IMR-90 (cell line): ENCODE results near the gene PLD6. TPM values are rescaled to one million over a fixed set of nuclear protein-coding genes. Genes with fewer than 3 reads are reported as not detected.

Experiments
- ATAC-seq: fragments of 200-7000 bp; cut with Tn5 transposase; 2 replicates; pipeline ENCODE4 v1.9.1; 2020; ENCODE audit warnings: low read depth, mild to moderate bottlenecking, moderate library complexity
- BruUV-seq: library from RNA; stranded (reverse); fragments of 400-500 nt; replicated peaks from 2 replicates; lab custom pipeline; 2021; lab: Mats Ljungman, UMichigan
- CTCF ChIA-PET: fragments of 300-600 bp; formaldehyde crosslinking; extraction: SDS; loops from one replicate; lab custom pipeline; 2021; ENCODE audit warnings: antibody characterized with exemption; lab: Yijun Ruan, JAX
- POLR2A ChIA-PET: fragments of 300-600 bp; sonication (Branson Sonifier 250); formaldehyde crosslinking; loops from one replicate; lab custom pipeline; 2022; ENCODE audit warnings: antibody characterized with exemption; ENCODE audit not compliant: unreplicated experiment; lab: Charles Lee
- DNase-seq: peaks from one replicate; pipeline ENCODE4 v3.0.0; 2013
- H2AFZ ChIP-seq: replicated peaks from 2 replicates; pipeline ENCODE3; 2013; ENCODE audit warnings: low read length, mild to moderate bottlenecking; ENCODE audit not compliant: poor library complexity
- H2AK5ac ChIP-seq: 2 replicates; pipeline ENCODE4 v1.6.1; 2013; ENCODE audit warnings: low read depth, low read length, inconsistent platforms
- H2AK9ac ChIP-seq: replicated peaks from 2 replicates; pipeline ENCODE3; 2013; ENCODE audit warnings: mild to moderate bottlenecking, low read depth, low read length, moderate library complexity; ENCODE audit not compliant: poor library complexity
- H2BK120ac ChIP-seq: 2 replicates; pipeline ENCODE4 v1.6.1; 2013; ENCODE audit warnings: low read depth, low read length, inconsistent platforms
- H2BK15ac ChIP-seq: 3 replicates; pipeline ENCODE4 v1.6.1; 2013; ENCODE audit warnings: low read depth, low read length, inconsistent platforms
- H2BK20ac ChIP-seq: 2 replicates; pipeline ENCODE4 v1.6.1; 2013; ENCODE audit warnings: low read depth, mild to moderate bottlenecking, inconsistent platforms, low read length, moderate library complexity
- H2BK5ac ChIP-seq: 2 replicates; pipeline ENCODE4 v1.6.1; 2013; ENCODE audit warnings: mild to moderate bottlenecking, low read depth, low read length, inconsistent platforms; ENCODE audit not compliant: poor library complexity, severe bottlenecking
- H3K14ac ChIP-seq: replicated peaks from 2 replicates; pipeline ENCODE4 v1.6.1; 2013; ENCODE audit warnings: low read depth, low read length, inconsistent platforms
- H3K18ac ChIP-seq: 2 replicates; pipeline ENCODE4 v1.6.1; 2013; ENCODE audit warnings: low read depth, low read length, control low read depth
- H3K23ac ChIP-seq: 2 replicates; pipeline ENCODE4 v1.6.1; 2013; ENCODE audit warnings: low read depth, low read length, inconsistent platforms
- H3K27ac ChIP-seq: 2 replicates; pipeline ENCODE4 v1.5.1; 2013; ENCODE audit warnings: mild to moderate bottlenecking, control low read depth, low read length; ENCODE audit not compliant: insufficient read depth
- H3K27me3 ChIP-seq: 2 replicates; pipeline ENCODE4 v1.6.1; 2013; ENCODE audit warnings: low read length; ENCODE audit not compliant: control insufficient read depth, insufficient read depth
- H3K36me3 ChIP-seq: 2 replicates; pipeline ENCODE4 v1.6.1; 2013; ENCODE audit warnings: low read length, mixed read lengths; ENCODE audit not compliant: control insufficient read depth, insufficient read depth
- H3K4ac ChIP-seq: 2 replicates; pipeline ENCODE4 v1.6.1; 2013; ENCODE audit warnings: low read depth, low read length, inconsistent platforms
- H3K4me1 ChIP-seq: 2 replicates; pipeline ENCODE4 v1.6.1; 2013; ENCODE audit warnings: low read length, mixed read lengths; ENCODE audit not compliant: control insufficient read depth, insufficient read depth
- H3K4me2 ChIP-seq: 2 replicates; pipeline ENCODE4 v1.6.1; 2013; ENCODE audit warnings: low read depth, mild to moderate bottlenecking, control low read depth, low read length, moderate library complexity
- H3K4me3 ChIP-seq: 2 replicates; pipeline ENCODE4 v1.5.1; 2013; ENCODE audit warnings: low read depth, mild to moderate bottlenecking, control low read depth, low read length, moderate library complexity; ENCODE audit not compliant: insufficient read depth
- H3K56ac ChIP-seq: 2 replicates; pipeline ENCODE4 v1.6.1; 2013; ENCODE audit warnings: low read length, inconsistent platforms; ENCODE audit not compliant: insufficient read depth; ENCODE audit errors: extremely low read depth
- H3K79me1 ChIP-seq, 2 experiments: 2 replicates each; pipeline ENCODE4 v1.6.1; 2013; ENCODE audit warnings: low read length in 2 of 2, inconsistent platforms in 1 of 2, low read depth in 1 of 2
- H3K9ac ChIP-seq: 2 replicates; pipeline ENCODE4 v1.6.1; 2013; ENCODE audit warnings: low read depth, low read length, control low read depth
- H3K9me1 ChIP-seq: 2 replicates; pipeline ENCODE4 v1.6.1; 2013; ENCODE audit warnings: low read length, inconsistent platforms; ENCODE audit not compliant: insufficient read depth
- H3K9me3 ChIP-seq: 2 replicates; pipeline ENCODE4 v1.6.1; 2013; ENCODE audit warnings: low read length; ENCODE audit not compliant: control insufficient read depth, insufficient read depth
- H4K20me1 ChIP-seq: 2 replicates; pipeline ENCODE4 v1.6.1; 2013; ENCODE audit warnings: low read length, inconsistent platforms; ENCODE audit not compliant: insufficient read depth
- H4K5ac ChIP-seq: 2 replicates; pipeline ENCODE4 v1.6.1; 2013; ENCODE audit warnings: mild to moderate bottlenecking, low read depth, low read length, control low read depth
- H4K8ac ChIP-seq, 2 experiments: 2 replicates each; pipeline ENCODE4 v1.6.1; 2013; ENCODE audit warnings: low read depth in 2 of 2, low read length in 2 of 2, control low read depth in 1 of 2, inconsistent platforms in 1 of 2
- H4K91ac ChIP-seq: 2 replicates; pipeline ENCODE4 v1.6.1; 2013; ENCODE audit warnings: low read depth, low read length, inconsistent platforms; ENCODE audit not compliant: insufficient read depth
- BHLHE40 ChIP-seq: fragments of 150-350 bp; IDR thresholded peaks from 2 replicates; pipeline ENCODE4 v1.6.1; 2016; ENCODE audit warnings: mild to moderate bottlenecking, low read depth, low read length
- CEBPB ChIP-seq: IDR thresholded peaks from 2 replicates; pipeline ENCODE4 v1.6.1; 2012; ENCODE audit warnings: low read depth, low read length, improper control_type of control experiment
- CTCF ChIP-seq: conservative IDR thresholded peaks from 2 replicates; pipeline ENCODE4 v1.5.1; 2012; ENCODE audit warnings: mild to moderate bottlenecking, low read depth, low read length, improper control_type of control experiment
- FOS ChIP-seq: fragments of 150-350 bp; IDR thresholded peaks from 2 replicates; pipeline ENCODE4 v1.6.1; 2016; ENCODE audit warnings: low read depth, low read length
- MXI1 ChIP-seq: IDR thresholded peaks from 2 replicates; pipeline ENCODE4 v1.6.1; 2012; ENCODE audit warnings: low read depth, mild to moderate bottlenecking, low read length, moderate library complexity, borderline replicate concordance
- WGBS, 2 experiments: methylation state at CpG; one replicate each; pipeline versions ENCODE4 v1.1.5 to v1.1.7; 2013; ENCODE audit warnings: missing lambda C conversion rate in 2 of 2; ENCODE audit not compliant: insufficient read length in 1 of 2; ENCODE audit errors: extremely low coverage in 2 of 2; 5-methylcytosine and 5-hydroxymethylcytosine counted together
- dilution Hi-C: fragments of 300-500 bp; cut with HindIII; formaldehyde crosslinking; loops from one replicate; pipeline ENCODE4 v1.14.3; 2018; ENCODE audit warnings: low sequenced_read_pairs; ENCODE audit not compliant: unreplicated experiment
- in situ Hi-C: fragments of 300-500 bp; cut with MboI; formaldehyde crosslinking; loops from 3 replicates; pipeline ENCODE4 v1.14.3; 2019; ENCODE audit warnings: low sequenced_read_pairs, inconsistent platforms, mixed read lengths
- intact Hi-C: fragments of 100-400 bp; cut with micrococcal nuclease; formaldehyde crosslinking; loops from 2 replicates; pipeline ENCODE4 v1.10.0; 2022
- polyA plus RNA-seq, 3 experiments: library from polyadenylated mRNA; depleted of rRNA; stranded (reverse); fragments of >200 nt; gene quantifications; 2 replicates each; pipeline ENCODE4 v1.2.3, GENCODE V29; 2012; ENCODE audit warnings: low replicate concordance in 1 of 3
- total RNA-seq: library from RNA; depleted of rRNA; stranded (reverse); fragments of >200 nt; gene quantifications from 2 replicates; pipeline ENCODE4 v1.2.3, GENCODE V29; 2012

Gene PLD6
- total and polyA plus RNA-seq, 2 of the 4 experiments (the other 2 are of a cell fraction), result 1.1 to 1.5 TPM

GRCh38 chr17:17188586-17188985 is 17.5 kb downstream of the PLD6 start:
- Histone ChIP-seq H3K9ac (no peak overlapping the region), H3K14ac (no peak overlapping the region), H3K9me3 (no peaks in the 10 kb centered on the region), H2BK120ac (no peak overlapping the region), H4K20me1 (peaks cover 2% of the 10 kb centered on the region; the same call in 1 of the 2 replicates), H3K36me3 (peaks cover 23% of the 10 kb centered on the region), H2AFZ (no peak overlapping the region), H3K4me2 (no peak overlapping the region), H2BK20ac (no peak overlapping the region), H2BK15ac (no peak overlapping the region), H2AK5ac (no peak overlapping the region; the same call in 1 of the 2 replicates), H3K27me3 (no peaks in the 10 kb centered on the region), H4K8ac (no peak overlapping the region), H3K23ac (no peak overlapping the region), H3K79me1 (peaks cover 0 to 26% of the 10 kb centered on the region in 2 experiments; a peak in 3 of 4 replicates), H2AK9ac (no peak overlapping the region), H2BK5ac (no peak overlapping the region), H3K18ac (no peak overlapping the region), H3K4me1 (peaks cover 21% of the 10 kb centered on the region), H4K5ac (no peak overlapping the region), H3K9me1 (peaks cover 20% of the 10 kb centered on the region), H3K4ac (no peak overlapping the region), H3K27ac (no peak overlapping the region), H3K4me3 (no peak overlapping the region), H3K56ac (no peak overlapping the region), H4K91ac (no peak overlapping the region)
- in situ Hi-C loops (no loop called here), dilution Hi-C loops (no loop called here), intact Hi-C loops (no loop called here)
- ChIA-PET POLR2A (interaction anchor here (1.0 kb wide), 1 partner anchor 49 kb away, joined by 3 read pairs; the partner anchor contains the start of gene FLCN), CTCF (no interaction called here)
- no peak for DNase-seq
- BruUV-seq, result no TSS peak
- no peak for TF ChIP-seq MXI1
- TF ChIP-seq FOS, result no peak
- no peak for TF ChIP-seq CEBPB
- TF ChIP-seq CTCF, result no peak
- TF ChIP-seq BHLHE40, result no peak
- no peak for ATAC-seq
- WGBS, 2 experiments, result no CpG with 5 or more reads among the region's 4 CpGs
